Parathyroid adenoma (tissue), 2 donors: ENCODE measurements around the gene GNAI3.

Experiments used
- H2AFZ ChIP-seq: fragments of 300-600 bp; sonication (generic); one replicate; pipeline ENCODE4 v1.7.0; 2017; ENCODE audit warnings: antibody characterized with exemption, mild to moderate bottlenecking
- H3K27ac ChIP-seq: fragments of 300-600 bp; sonication (generic); one replicate; pipeline ENCODE4 v1.7.0; 2017
- H3K27me3 ChIP-seq: fragments of 300-600 bp; sonication (generic); one replicate; pipeline ENCODE4 v1.7.0; 2017; ENCODE audit warnings: low read length; ENCODE audit not compliant: control insufficient read depth, insufficient read depth
- H3K36me3 ChIP-seq: fragments of 300-600 bp; sonication (generic); one replicate; pipeline ENCODE4 v1.7.0; 2017; ENCODE audit warnings: low read length; ENCODE audit not compliant: control insufficient read depth, insufficient read depth
- H3K4me1 ChIP-seq: fragments of 300-600 bp; sonication (generic); one replicate; pipeline ENCODE4 v1.7.0; 2017; ENCODE audit warnings: control low read depth
- H3K4me2 ChIP-seq: fragments of 300-600 bp; sonication (generic); one replicate; pipeline ENCODE4 v1.7.0; 2017; ENCODE audit warnings: low read length
- H3K4me3 ChIP-seq: fragments of 300-600 bp; sonication (generic); one replicate; pipeline ENCODE4 v1.7.0; 2017; ENCODE audit warnings: low read depth, low read length
- H3K79me2 ChIP-seq: fragments of 300-600 bp; sonication (generic); one replicate; pipeline ENCODE4 v1.7.0; 2017; ENCODE audit warnings: control low read depth
- H3K9ac ChIP-seq: fragments of 300-600 bp; sonication (generic); one replicate; pipeline ENCODE4 v1.7.0; 2017; ENCODE audit warnings: mild to moderate bottlenecking
- H3K9me3 ChIP-seq: fragments of 300-600 bp; sonication (generic); one replicate; pipeline ENCODE4 v1.7.0; 2017; ENCODE audit warnings: low read length; ENCODE audit not compliant: control insufficient read depth
- TF ChIP-seq, protein P1 (sequence below): fragments of 300-600 bp; sonication (generic); IDR thresholded peaks from one replicate; pipeline ENCODE4 v1.7.0; 2017; ENCODE audit warnings: antibody characterized with exemption, mild to moderate bottlenecking
- donor health status: primary hyperparathyroidism.

Gene GNAI3

DNA sequence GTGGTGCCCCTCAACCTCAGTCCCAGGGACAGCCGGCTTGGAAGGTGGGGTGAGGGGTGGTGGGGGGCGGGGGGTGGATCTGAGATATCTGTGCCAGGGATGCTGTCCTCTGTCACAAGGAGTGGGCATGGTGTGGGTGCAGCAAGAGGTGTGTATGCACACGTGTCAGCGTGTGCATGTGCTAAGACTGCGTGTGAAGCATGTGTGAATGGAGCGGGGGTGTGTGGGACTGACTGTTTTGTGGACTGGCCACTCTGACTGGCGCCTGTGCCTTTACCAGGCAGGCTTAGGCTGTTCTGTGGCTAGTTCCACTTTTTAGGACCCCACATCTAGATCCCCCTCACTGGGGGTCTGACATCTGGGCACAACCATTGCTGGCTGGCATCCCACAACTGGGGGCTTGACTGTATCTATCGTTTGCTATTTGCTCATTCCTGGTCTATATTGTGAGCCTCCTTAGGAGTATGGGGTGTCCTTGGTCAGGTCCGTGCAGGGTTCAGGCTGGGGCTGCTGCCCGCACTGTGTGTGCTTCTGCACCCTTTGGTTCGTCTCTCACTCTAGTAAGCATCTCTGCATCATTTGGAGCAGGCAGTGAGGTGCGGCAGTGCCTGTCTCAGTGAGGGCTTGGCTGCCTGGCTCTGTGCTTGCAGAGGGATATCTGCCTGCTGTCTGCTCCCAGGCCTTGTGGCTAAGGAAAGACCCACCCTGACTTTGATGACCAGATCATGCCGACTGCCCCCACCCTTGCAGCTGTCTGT, 73.1 kb downstream of the GNAI3 start:
- no peaks in the 10 kb centered on the region for H3K4me1 ChIP-seq
- H3K9ac ChIP-seq, result no peak overlapping the region
- TF ChIP-seq, protein P1, sequence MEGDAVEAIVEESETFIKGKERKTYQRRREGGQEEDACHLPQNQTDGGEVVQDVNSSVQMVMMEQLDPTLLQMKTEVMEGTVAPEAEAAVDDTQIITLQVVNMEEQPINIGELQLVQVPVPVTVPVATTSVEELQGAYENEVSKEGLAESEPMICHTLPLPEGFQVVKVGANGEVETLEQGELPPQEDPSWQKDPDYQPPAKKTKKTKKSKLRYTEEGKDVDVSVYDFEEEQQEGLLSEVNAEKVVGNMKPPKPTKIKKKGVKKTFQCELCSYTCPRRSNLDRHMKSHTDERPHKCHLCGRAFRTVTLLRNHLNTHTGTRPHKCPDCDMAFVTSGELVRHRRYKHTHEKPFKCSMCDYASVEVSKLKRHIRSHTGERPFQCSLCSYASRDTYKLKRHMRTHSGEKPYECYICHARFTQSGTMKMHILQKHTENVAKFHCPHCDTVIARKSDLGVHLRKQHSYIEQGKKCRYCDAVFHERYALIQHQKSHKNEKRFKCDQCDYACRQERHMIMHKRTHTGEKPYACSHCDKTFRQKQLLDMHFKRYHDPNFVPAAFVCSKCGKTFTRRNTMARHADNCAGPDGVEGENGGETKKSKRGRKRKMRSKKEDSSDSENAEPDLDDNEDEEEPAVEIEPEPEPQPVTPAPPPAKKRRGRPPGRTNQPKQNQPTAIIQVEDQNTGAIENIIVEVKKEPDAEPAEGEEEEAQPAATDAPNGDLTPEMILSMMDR, result no peak

DNA sequence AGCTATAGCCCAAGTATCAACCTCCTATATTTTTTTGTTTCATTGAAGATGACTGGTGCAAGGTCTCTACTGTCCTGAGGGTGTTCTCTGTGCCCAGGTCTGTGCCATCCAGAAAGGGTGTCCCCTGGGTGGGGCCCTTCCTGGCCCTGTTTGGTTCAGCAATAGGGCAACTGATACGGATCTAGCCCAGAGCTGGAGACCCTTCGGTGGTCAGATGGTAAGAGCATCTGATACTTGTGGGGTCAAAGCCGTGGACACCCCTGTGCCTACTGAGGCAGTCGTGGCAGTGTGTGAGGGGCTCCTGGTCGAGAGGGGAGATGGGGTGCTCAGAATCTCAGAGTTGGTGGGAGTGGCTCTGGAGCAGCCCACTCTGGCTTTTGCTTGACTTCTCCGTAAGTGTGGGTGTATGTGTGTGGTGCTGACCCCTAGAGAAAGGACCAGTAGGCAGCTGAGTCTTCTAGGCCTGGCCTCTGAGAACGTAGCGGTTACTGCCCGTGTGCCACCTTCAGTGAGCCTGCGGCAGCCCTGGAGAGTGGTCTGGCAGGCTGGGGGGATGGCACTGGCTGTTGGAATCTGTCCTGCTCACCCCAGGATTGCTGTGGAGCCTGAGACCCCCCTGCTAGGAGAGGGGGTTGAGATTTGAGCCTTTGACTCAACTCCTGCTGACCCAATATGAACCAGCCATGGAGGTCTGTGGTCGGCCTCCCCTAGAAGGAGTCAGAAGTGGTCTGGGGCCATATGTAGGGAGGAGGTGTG, 73.9 kb downstream of the GNAI3 start:
- Histone ChIP-seq H2AFZ (no peak overlapping the region), H3K4me1 (no peaks in the 10 kb centered on the region), H3K79me2 (no peaks in the 10 kb centered on the region), H3K9me3 (no peaks in the 10 kb centered on the region), H3K36me3 (no peaks in the 10 kb centered on the region), H3K4me2 (peak overlapping the region; percentile 100), H3K27ac (no peak overlapping the region), H3K4me3 (no peak overlapping the region), H3K9ac (no peak overlapping the region), H3K27me3 (no peaks in the 10 kb centered on the region)
- TF ChIP-seq, protein P1, result no peak

More for the DNA sequence above, 73.1 kb downstream of the GNAI3 start:
- Histone ChIP-seq H3K4me2 (peak overlapping the region; percentile 100), H3K27ac (no peak overlapping the region), H3K36me3 (no peaks in the 10 kb centered on the region), H3K79me2 (no peaks in the 10 kb centered on the region), H3K4me3 (peak overlapping the region; percentile 89), H2AFZ (no peak overlapping the region), H3K9me3 (no peaks in the 10 kb centered on the region), H3K27me3 (no peaks in the 10 kb centered on the region)

DNA sequence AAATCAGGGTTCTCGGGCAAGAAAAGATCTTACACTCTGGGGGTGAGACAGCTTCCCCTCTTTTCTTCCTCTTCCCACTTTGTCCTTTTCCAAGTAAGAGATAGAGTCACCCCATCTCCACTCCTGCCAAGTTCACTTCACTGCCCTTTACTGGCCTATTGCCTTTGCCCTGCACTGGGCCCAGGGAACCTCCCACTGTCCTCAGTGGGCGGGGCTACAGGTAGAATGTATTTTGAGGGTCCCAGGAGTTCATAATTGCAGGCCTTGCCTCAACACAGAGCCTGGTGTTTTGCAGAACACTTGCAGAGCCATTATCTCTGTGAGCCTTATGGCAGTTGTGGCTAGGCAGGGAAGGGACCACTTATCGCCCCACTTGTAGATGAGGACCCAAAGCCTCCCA, 74.5 kb downstream of the GNAI3 start:
- H3K27ac ChIP-seq, result no peak overlapping the region
- H3K4me3 ChIP-seq, result no peak overlapping the region

DNA sequence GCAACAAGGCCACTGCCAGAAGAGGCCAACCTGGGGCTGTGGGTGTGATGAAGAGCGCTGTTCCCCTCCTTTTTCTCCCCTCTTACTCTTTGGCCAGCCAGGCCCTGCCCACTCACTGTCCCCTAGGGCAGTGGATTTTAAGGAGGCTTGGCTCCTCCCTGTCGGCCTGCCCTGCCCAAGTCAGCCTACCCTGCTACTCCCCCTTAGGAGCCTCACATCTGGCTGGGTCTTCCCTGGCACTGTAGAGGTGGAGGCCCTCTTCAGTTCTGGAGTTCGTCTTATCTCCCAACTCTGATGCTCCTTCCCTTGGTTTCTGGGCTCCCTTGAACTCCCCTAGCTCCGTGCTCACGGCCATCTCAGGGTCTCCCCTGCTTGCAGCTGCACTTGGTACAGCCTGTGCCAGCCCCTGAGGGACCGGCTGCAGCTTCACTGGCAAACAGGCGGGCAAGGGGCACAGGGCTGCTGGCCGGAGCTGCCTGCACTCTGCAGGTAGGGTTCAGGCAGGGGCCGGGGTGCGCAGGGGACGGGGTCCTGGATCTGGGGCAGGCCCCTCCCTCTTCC, 75.3 kb downstream of the GNAI3 start:
- no peak overlapping the region for H3K4me3 ChIP-seq
- H3K36me3 ChIP-seq, result no peaks in the 10 kb centered on the region
- H3K27me3 ChIP-seq, result no peaks in the 10 kb centered on the region
- no peak overlapping the region for H3K9ac ChIP-seq
- no peaks in the 10 kb centered on the region for H3K79me2 ChIP-seq
- H3K9me3 ChIP-seq, result no peaks in the 10 kb centered on the region
- no peaks in the 10 kb centered on the region for H3K4me1 ChIP-seq
- no peak overlapping the region for H2AFZ ChIP-seq
- TF ChIP-seq, protein P1, result no peak
- no peak overlapping the region for H3K4me2 ChIP-seq
- no peak overlapping the region for H3K27ac ChIP-seq

More for the DNA sequence above, 74.5 kb downstream of the GNAI3 start:
- TF ChIP-seq, protein P1, result no peak
- Histone ChIP-seq H3K9ac (no peak overlapping the region), H3K79me2 (no peaks in the 10 kb centered on the region), H3K27me3 (no peaks in the 10 kb centered on the region), H3K9me3 (no peaks in the 10 kb centered on the region), H3K4me2 (no peak overlapping the region), H3K4me1 (no peaks in the 10 kb centered on the region), H2AFZ (no peak overlapping the region), H3K36me3 (no peaks in the 10 kb centered on the region)
